Transverse colon (tissue), 3 donors: ENCODE data around the gene SLIT3.

Source experiments
- POLR2A ChIP-seq: fragments of 450-650 bp; IDR thresholded peaks from one replicate; pipeline ENCODE4 v1.6.1; 2016; ENCODE audit warnings: antibody characterized with exemption, mild to moderate bottlenecking, moderate library complexity
- TF ChIP-seq, protein P1 (sequence below), 5 experiments: fragments of 200-600 bp in 3 of 5; fragments of 450-650 bp in 2 of 5; sonication (generic) in 3 of 5; IDR thresholded peaks; 1 replicate in 2 of 5; 2 replicates in 3 of 5; pipeline ENCODE4 v1.5.1; 2016 to 2017; ENCODE audit warnings: antibody characterized with exemption in 5 of 5, inconsistent platforms in 3 of 5, mild to moderate bottlenecking in 2 of 5, moderate library complexity in 1 of 5

DNA sequence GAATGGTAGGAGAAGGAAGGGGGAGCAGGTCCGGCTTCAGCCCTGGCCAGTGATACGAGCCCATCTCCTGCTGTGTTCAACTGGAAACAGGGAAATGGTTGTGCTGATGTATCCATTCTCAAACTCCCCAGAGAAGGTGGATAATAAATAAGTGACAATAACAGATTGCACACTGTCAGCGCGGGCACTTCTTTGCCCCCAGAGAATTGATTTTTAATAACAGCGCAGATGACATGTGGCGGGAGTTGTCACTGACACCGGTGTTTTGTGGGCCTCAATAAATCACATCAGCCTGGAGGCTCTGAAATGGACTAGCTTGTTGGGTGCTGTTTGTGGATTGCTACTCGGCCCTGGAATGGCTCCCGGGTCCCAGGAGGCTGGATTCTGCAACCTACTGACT is 580.4 kb downstream of the SLIT3 start:
- no peak for TF ChIP-seq POLR2A
- TF ChIP-seq, protein P1, sequence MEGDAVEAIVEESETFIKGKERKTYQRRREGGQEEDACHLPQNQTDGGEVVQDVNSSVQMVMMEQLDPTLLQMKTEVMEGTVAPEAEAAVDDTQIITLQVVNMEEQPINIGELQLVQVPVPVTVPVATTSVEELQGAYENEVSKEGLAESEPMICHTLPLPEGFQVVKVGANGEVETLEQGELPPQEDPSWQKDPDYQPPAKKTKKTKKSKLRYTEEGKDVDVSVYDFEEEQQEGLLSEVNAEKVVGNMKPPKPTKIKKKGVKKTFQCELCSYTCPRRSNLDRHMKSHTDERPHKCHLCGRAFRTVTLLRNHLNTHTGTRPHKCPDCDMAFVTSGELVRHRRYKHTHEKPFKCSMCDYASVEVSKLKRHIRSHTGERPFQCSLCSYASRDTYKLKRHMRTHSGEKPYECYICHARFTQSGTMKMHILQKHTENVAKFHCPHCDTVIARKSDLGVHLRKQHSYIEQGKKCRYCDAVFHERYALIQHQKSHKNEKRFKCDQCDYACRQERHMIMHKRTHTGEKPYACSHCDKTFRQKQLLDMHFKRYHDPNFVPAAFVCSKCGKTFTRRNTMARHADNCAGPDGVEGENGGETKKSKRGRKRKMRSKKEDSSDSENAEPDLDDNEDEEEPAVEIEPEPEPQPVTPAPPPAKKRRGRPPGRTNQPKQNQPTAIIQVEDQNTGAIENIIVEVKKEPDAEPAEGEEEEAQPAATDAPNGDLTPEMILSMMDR (IDR thresholded peaks at IDR 0.05): no peak
